HG03565 (cell line): ENCODE measurements around the gene DDX41.
"Not testable (repeated sequence)": the region's sequence is repeated elsewhere in the genome, so short reads cannot be mapped to it uniquely, and the experiment has no call there.

Experiments
- ATAC-seq: cut with Tn5 transposase; IDR thresholded peaks from one replicate; pipeline ENCODE4 v1.9.1; 2021; ENCODE audit warnings: mild to moderate bottlenecking, moderate library complexity; ENCODE audit not compliant: unreplicated experiment

The DDX41 gene

GRCh38 chr5:177486256-177486655 is 30.5 kb downstream of the DDX41 start:
- ATAC-seq, result no peak

GRCh38 chr5:177485753-177486152 is 31.0 kb downstream of the DDX41 start:
- not testable (repeated sequence) for ATAC-seq

- no peak for ATAC-seq
These were observed 31.7 kb downstream of the DDX41 start for GRCh38 chr5:177484902-177485549.

GRCh38 chr5:177483994-177484901 is 32.5 kb downstream of the DDX41 start:
- no peak for ATAC-seq

GRCh38 chr5:177483042-177483441 is 33.7 kb downstream of the DDX41 start:
- no peak for ATAC-seq

- ATAC-seq, result no peak
These were observed 34.4 kb downstream of the DDX41 start for GRCh38 chr5:177482359-177482795.

- ATAC-seq, result no peak
These were observed 37.0 kb downstream of the DDX41 start for GRCh38 chr5:177479774-177480173.

- ATAC-seq, result no peak
These were observed 37.8 kb downstream of the DDX41 start for GRCh38 chr5:177478711-177479646.

- ATAC-seq, result no peak
These were observed 38.9 kb downstream of the DDX41 start for GRCh38 chr5:177477701-177478477.

- ATAC-seq, result no peak
These were observed 40.1 kb downstream of the DDX41 start for GRCh38 chr5:177476531-177477233.

GRCh38 chr5:177475563-177476427 is 41.0 kb downstream of the DDX41 start:
- ATAC-seq, result no peak

GRCh38 chr5:177474846-177475562 is 41.8 kb downstream of the DDX41 start:
- no peak for ATAC-seq

- no peak for ATAC-seq
These were observed 42.7 kb downstream of the DDX41 start for GRCh38 chr5:177474002-177474476.

GRCh38 chr5:177473443-177474001 is 43.2 kb downstream of the DDX41 start, which contains the start of gene DBN1:
Gene DBN1 (minus strand): TSS chr5:177473634. CDS start chr5:177473521, 113 bp downstream.
- ATAC-seq, result no peak

GRCh38 chr5:177472460-177473442 is 44.0 kb downstream of the DDX41 start:
- no peak for ATAC-seq
